GM21529 (cell line): ENCODE results near the gene COMMD1.
"Not testable (repeated sequence)": the region's sequence is repeated elsewhere in the genome, so short reads cannot be mapped to it uniquely, and the experiment has no call there.

Source experiments
- ATAC-seq: cut with Tn5 transposase; IDR thresholded peaks from one replicate; pipeline ENCODE4 v1.9.1; 2021; ENCODE audit not compliant: unreplicated experiment

The COMMD1 gene

GRCh38 chr2:62065243-62065642 lies 159.8 kb downstream of the COMMD1 start:
- no peak for ATAC-seq

GRCh38 chr2:62071126-62071598 lies 165.7 kb downstream of the COMMD1 start:
- no peak for ATAC-seq

GRCh38 chr2:62071760-62072680 lies 166.5 kb downstream of the COMMD1 start:
- ATAC-seq = no peak

GRCh38 chr2:62074233-62074632 lies 168.8 kb downstream of the COMMD1 start:
- no peak for ATAC-seq

GRCh38 chr2:62076980-62077638 lies 171.6 kb downstream of the COMMD1 start:
- no peak for ATAC-seq

- no peak for ATAC-seq
Observed at GRCh38 chr2:62084801-62085200, 179.3 kb downstream of the COMMD1 start.

GRCh38 chr2:62089658-62090057 lies 184.2 kb downstream of the COMMD1 start:
- ATAC-seq = no peak

- ATAC-seq = no peak
Observed at GRCh38 chr2:62091471-62091870, 186.0 kb downstream of the COMMD1 start.

- ATAC-seq = no peak
Observed at GRCh38 chr2:62099050-62099449, 193.6 kb downstream of the COMMD1 start.

- peak; percentile 91 for ATAC-seq
Observed at GRCh38 chr2:62099523-62100175, 194.2 kb downstream of the COMMD1 start.

- ATAC-seq = no peak
Observed at GRCh38 chr2:62101886-62102285, 196.4 kb downstream of the COMMD1 start.

GRCh38 chr2:62102402-62102920 lies 197.0 kb downstream of the COMMD1 start:
- ATAC-seq = no peak

- no peak for ATAC-seq
Observed at GRCh38 chr2:62109554-62109953, 204.1 kb downstream of the COMMD1 start.

- ATAC-seq = no peak
Observed at GRCh38 chr2:62110415-62111025, 205.0 kb downstream of the COMMD1 start.

GRCh38 chr2:62112179-62112578 lies 206.7 kb downstream of the COMMD1 start:
- ATAC-seq = no peak

GRCh38 chr2:62114564-62114963 lies 209.1 kb downstream of the COMMD1 start:
- no peak for ATAC-seq

GRCh38 chr2:62116983-62117382 lies 211.5 kb downstream of the COMMD1 start:
- no peak for ATAC-seq

GRCh38 chr2:62118160-62118559 lies 212.7 kb downstream of the COMMD1 start:
- ATAC-seq = no peak

GRCh38 chr2:62119311-62119974 lies 214.0 kb downstream of the COMMD1 start:
- ATAC-seq = no peak

- not testable (repeated sequence) for ATAC-seq
Observed at GRCh38 chr2:62126239-62126638, 220.8 kb downstream of the COMMD1 start.
